Vagina (tissue), 2 donors: ENCODE data around the gene CRAMP1. TPM values are rescaled to one million over a fixed set of nuclear protein-coding genes. Genes with fewer than 3 reads are reported as not detected.

Experiments
- DNase-seq, 2 donors: peaks; one replicate each; pipeline ENCODE4 v3.0.0-alpha.2; 2017; ENCODE audit errors: extremely low spot score in 2 of 2
- H3K27ac ChIP-seq: fragments of 200-600 bp; sonication (generic); one replicate; pipeline ENCODE4 v1.5.1; 2019
- H3K27me3 ChIP-seq: fragments of 200-600 bp; sonication (generic); one replicate; pipeline ENCODE4 v1.5.1; 2019
- H3K36me3 ChIP-seq, 2 donors: fragments of 200-600 bp; sonication (generic); one replicate each; pipeline ENCODE4 v1.5.1; 2017 to 2019
- H3K4me1 ChIP-seq: fragments of 200-600 bp; sonication (generic); one replicate; pipeline ENCODE4 v1.5.1; 2019
- H3K4me3 ChIP-seq, 2 donors: fragments of 200-600 bp; sonication (generic); 1 replicate in 1 of 2; 2 replicates in 1 of 2; pipeline ENCODE4 v1.5.1; 2016 to 2019
- H3K9me3 ChIP-seq: fragments of 200-600 bp; sonication (generic); one replicate; pipeline ENCODE4 v1.5.1; 2019
- CTCF ChIP-seq, 3 experiments: fragments of 450-650 bp in 2 of 3; fragments of 200-600 bp in 1 of 3; sonication (generic) in 1 of 3; IDR thresholded peaks; one replicate each; pipeline ENCODE4 v1.5.1; 2017 to 2019; ENCODE audit warnings: antibody characterized with exemption in 3 of 3, mild to moderate bottlenecking in 2 of 3, moderate library complexity in 2 of 3
- POLR2A ChIP-seq, 2 donors: fragments of 450-650 bp; IDR thresholded peaks; one replicate each; pipeline ENCODE4 v1.6.1; 2017; ENCODE audit warnings: antibody characterized with exemption in 2 of 2, mild to moderate bottlenecking in 2 of 2, moderate library complexity in 2 of 2
- POLR2AphosphoS5 ChIP-seq, 2 donors: sonication (generic); formaldehyde crosslinking; IDR thresholded peaks; one replicate each; pipeline ENCODE4 v1.9.0; 2017; ENCODE audit warnings: antibody characterized with exemption in 2 of 2, mild to moderate bottlenecking in 2 of 2, low read depth in 1 of 2; ENCODE audit not compliant: insufficient read depth in 1 of 2
- intact Hi-C: fragments of 100-400 bp; cut with DNase I; formaldehyde crosslinking; loops from one replicate; pipeline ENCODE4 v1.15.1; 2023
- total RNA-seq: library from RNA; depleted of rRNA; stranded (reverse); fragments of >200 nt; gene quantifications from one replicate; pipeline ENCODE4 v1.2.3, GENCODE V29; 2016

CRAMP1 gene
- total RNA-seq, 1 donor from 2014 or later, result 13.8 TPM

DNA sequence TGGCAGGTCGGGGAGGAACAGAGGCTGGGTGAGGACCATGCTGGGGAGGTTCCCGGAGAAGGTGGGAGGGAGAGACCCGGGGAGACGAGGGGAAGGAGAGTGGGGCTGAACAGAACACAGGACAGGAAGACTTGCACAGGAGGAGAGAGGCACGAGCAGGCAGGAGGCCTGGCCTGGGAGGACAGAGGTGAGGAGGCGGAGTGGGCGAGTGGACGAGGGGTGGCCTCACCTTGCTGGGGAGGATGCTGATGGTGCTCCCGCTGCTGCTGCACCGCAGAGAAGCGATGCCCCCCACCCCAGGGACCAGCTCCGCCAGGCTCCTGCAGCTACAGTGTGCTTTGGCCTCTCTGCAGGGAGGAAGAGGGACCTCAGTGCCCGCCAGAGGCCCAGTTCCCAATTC is 44.2 kb upstream of the CRAMP1 start:
- H3K9me3 ChIP-seq, result no peaks in the 10 kb centered on the region
- H3K27me3 ChIP-seq, result no peaks in the 10 kb centered on the region
- peaks cover 0 to 6% of the 10 kb centered on the region in 2 donors for H3K36me3 ChIP-seq
- H3K4me3 ChIP-seq, result no peak overlapping the region
- intact Hi-C loops, result no loop called here
- H3K27ac ChIP-seq, result no peak overlapping the region
- TF ChIP-seq POLR2AphosphoS5 (IDR thresholded peaks at IDR 0.05; ENCODE audit: insufficient read depth in 1 of 2, low read depth in 1 of 2) (no peak), CTCF (IDR thresholded peaks at IDR 0.05) (no peak), POLR2A (IDR thresholded peaks at IDR 0.05) (no peak)
- no peak for DNase-seq
- no peaks in the 10 kb centered on the region for H3K4me1 ChIP-seq

- H3K9me3 ChIP-seq, result no peaks in the 10 kb centered on the region
- H3K4me3 ChIP-seq, result no peak overlapping the region
- no peak for TF ChIP-seq POLR2AphosphoS5 (IDR thresholded peaks at IDR 0.05; ENCODE audit: insufficient read depth in 1 of 2, low read depth in 1 of 2)
- no peak for TF ChIP-seq POLR2A (IDR thresholded peaks at IDR 0.05)
- no peak for TF ChIP-seq CTCF (IDR thresholded peaks at IDR 0.05)
- no peak overlapping the region for H3K27ac ChIP-seq
- no peaks in the 10 kb centered on the region for H3K27me3 ChIP-seq
- no peaks in the 10 kb centered on the region for H3K4me1 ChIP-seq
- H3K36me3 ChIP-seq, result no peaks in the 10 kb centered on the region
- intact Hi-C loops, result no loop called here
- no peak for DNase-seq
These were observed 41.0 kb upstream of the CRAMP1 start for GRCh38 chr16:1571012-1571671.

DNA sequence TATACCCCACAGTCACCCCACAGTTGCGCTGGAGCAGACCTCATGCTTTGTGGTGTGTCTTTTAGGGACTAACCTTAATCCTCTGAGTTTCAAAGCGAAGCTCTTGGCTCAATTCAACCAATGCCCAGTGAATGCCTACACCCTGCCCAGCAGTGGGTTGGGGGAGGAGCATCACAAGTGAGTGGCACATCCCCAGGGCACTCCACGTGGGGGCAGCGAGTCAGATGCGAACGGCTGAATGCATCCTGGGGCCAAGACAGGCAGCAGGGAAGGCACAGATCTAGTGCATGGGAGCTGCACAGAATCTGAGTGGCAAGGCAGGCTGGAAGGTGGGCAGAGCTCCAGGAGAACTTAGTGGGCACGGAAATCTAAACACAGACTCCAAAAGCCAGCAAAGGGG is 39.5 kb upstream of the CRAMP1 start:
- intact Hi-C loops, result no loop called here
- Histone ChIP-seq H3K27me3 (no peaks in the 10 kb centered on the region), H3K4me1 (no peaks in the 10 kb centered on the region), H3K9me3 (no peaks in the 10 kb centered on the region), H3K4me3 (no peak overlapping the region), H3K36me3 (no peaks in the 10 kb centered on the region), H3K27ac (no peak overlapping the region)
- no peak for DNase-seq
- TF ChIP-seq CTCF (IDR thresholded peaks at IDR 0.05) (no peak), POLR2A (IDR thresholded peaks at IDR 0.05) (no peak), POLR2AphosphoS5 (IDR thresholded peaks at IDR 0.05; ENCODE audit: insufficient read depth in 1 of 2, low read depth in 1 of 2) (no peak)

GRCh38 chr16:1573301-1573700 is 38.9 kb upstream of the CRAMP1 start:
- Histone ChIP-seq H3K27ac (no peak overlapping the region), H3K36me3 (no peaks in the 10 kb centered on the region)
- TF ChIP-seq CTCF (IDR thresholded peaks at IDR 0.05) (no peak), POLR2A (IDR thresholded peaks at IDR 0.05) (no peak), POLR2AphosphoS5 (IDR thresholded peaks at IDR 0.05; ENCODE audit: insufficient read depth in 1 of 2, low read depth in 1 of 2) (no peak)

DNA sequence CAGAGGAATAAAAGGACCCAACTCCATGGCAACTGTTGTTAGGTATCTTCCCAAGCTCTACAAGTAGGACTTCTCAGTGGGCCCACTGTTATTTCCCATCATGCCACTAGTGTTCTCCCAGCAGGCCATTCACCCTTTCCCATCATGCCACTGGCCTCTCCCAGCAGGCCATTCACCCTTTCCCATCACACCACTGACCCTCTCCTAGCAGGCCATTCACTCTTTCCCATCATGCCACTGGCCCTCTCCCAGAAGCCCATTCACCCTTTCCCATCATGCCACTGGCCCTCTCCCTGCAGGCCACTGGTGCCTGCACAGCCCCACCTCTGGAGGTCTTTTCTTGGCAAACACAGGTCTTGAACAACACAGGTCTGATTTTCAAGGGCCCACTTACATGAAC is 36.6 kb upstream of the CRAMP1 start:
- Histone ChIP-seq H3K27me3 (no peaks in the 10 kb centered on the region), H3K4me1 (no peaks in the 10 kb centered on the region), H3K4me3 (no peak overlapping the region), H3K36me3 (peaks cover 0 to 16% of the 10 kb centered on the region in 2 donors), H3K27ac (no peak overlapping the region), H3K9me3 (no peaks in the 10 kb centered on the region)
- no peak for TF ChIP-seq CTCF (IDR thresholded peaks at IDR 0.05)
- no peak for TF ChIP-seq POLR2A (IDR thresholded peaks at IDR 0.05)
- no peak for TF ChIP-seq POLR2AphosphoS5 (IDR thresholded peaks at IDR 0.05; ENCODE audit: insufficient read depth in 1 of 2, low read depth in 1 of 2)
- no peak for DNase-seq
- intact Hi-C loops, result loop anchor here (5.0 kb wide), 1 partner anchor 243 kb away; the partner anchor contains the start of gene BAIAP3

More at GRCh38 chr16:1573301-1573700, 38.9 kb upstream of the CRAMP1 start:
- intact Hi-C loops, result no loop called here
- Histone ChIP-seq H3K27me3 (no peaks in the 10 kb centered on the region), H3K4me1 (no peaks in the 10 kb centered on the region), H3K9me3 (no peaks in the 10 kb centered on the region), H3K4me3 (no peak overlapping the region)
- no peak for DNase-seq
